Fibroblast of skin of left quadriceps (primary cell): ENCODE measurements around the gene OR11A1.

Experiments used
- DNase-seq, 2 experiments: peaks; one replicate each; pipeline ENCODE4 v3.0.0-alpha.2; 2013; ENCODE audit warnings: low read depth in 2 of 2

OR11A1 gene, protein sequence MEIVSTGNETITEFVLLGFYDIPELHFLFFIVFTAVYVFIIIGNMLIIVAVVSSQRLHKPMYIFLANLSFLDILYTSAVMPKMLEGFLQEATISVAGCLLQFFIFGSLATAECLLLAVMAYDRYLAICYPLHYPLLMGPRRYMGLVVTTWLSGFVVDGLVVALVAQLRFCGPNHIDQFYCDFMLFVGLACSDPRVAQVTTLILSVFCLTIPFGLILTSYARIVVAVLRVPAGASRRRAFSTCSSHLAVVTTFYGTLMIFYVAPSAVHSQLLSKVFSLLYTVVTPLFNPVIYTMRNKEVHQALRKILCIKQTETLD

DNA sequence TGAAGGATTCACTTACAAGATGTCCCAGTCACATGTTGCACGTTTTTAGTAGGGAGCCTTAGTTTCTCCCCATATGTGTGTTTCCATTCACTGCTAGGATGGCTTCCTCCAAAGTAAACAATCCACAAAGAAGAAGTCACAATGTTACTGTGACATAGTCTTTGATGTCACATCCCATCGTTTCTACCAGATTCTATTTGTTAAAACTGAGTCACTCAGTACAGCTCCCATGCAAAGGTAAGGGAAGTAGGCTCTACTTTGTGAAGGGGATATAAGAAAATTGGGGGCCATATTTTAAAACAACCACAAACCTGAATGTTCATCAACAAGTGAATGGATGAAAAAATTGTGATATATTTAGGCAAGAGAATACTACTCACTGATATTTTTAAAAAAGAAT is at the start of gene OR11A1, which contains the start of gene OR2H1:
OR11A1 (minus strand) TSS at position 101 of the 400 bp plus-strand sequence. CDS start 29,430 bp downstream, outside the sequence.
OR2H1 (plus strand) TSS at position 185 of the 400 bp plus-strand sequence. CDS start 4,615 bp downstream, outside the sequence.
- no peak for DNase-seq

DNA sequence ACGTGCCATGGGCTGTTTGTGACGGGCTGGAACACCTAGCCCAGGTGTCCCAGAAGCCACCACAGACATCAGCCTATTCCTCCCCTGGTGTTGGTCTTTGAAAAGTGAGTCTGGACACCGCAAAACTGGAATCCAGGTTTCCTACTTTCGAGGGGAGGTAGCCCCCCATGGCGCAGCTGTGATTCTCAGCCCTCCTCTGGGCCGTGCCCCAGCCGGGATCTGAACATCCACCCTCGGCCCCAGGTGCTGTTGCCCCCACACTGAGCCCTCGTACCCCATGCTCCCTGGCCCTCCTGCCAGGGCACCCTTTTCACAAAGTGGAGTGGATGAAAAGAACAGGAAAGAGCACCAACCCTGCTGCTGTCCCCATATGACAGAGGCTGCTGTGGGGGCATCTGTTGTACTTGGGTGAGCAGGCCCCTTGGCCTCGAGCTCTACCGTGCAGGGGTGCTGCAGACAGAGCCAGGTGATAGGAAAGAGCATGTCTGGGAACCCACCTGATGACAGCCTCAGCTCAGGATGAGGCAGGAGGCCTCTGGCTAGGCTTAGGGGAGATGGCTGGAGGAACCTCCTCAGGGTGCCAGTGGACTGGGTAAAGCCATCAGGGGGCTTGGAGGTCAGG is 49.7 kb upstream of the OR11A1 start:
- DNase-seq = no peak

DNA sequence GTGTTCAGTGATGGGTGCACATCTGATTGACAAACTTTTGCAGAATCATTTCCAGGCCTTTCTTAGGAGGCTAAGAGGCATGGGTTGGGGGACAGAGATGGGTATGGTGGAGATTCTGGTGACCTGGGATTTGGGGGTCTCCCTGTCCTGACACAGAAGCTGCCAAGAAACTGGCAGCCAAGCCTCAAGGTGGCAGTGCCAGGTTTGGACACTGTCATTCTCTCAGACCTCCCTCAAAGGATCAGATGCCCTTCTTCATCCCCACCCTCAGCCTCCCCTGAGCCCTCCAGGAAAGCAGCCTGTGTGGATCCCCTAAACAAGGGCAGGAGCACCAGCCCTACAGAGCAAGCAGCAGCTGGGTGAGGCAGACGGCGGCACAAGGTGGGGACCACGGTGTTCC is 48.9 kb upstream of the OR11A1 start:
- no peak for DNase-seq

DNA sequence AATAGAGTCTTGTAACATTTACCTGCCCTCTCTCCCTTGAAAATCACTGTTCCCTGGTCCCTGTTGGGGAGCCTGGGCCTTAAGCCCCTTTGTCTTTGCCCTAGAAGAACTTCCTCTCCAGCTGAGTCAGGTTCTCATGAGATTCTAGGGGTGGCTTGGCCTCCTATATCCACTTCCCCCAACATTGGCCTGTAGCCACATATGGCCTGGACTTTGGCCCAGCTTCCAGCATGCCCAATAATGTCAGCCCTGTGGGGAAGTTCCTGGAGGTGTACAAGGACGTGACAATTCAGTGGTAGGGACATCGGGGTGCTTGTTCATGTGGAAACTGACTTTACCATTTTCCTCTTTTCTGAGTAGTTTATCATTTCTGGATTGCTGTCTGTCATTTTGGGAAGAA is 48.1 kb upstream of the OR11A1 start:
- no peak for DNase-seq

DNA sequence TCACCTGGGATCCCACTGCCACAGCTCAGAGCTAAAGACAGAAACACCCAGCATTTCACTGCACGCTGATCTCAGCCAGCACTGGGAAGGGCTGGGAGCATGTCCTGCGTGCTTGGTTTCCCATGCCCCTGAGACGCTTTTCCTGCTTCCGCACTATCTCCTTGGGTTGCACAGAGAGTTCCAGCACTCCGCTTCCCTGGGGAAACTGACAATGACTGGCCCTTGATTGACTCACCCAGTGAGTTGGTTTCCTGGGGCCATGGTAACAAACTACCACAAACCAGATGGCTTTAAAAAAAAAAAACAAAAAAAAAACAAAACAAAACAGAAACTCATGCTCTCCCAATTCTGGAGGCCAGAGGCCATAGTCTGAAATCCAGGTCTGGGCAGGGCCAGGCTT is 45.7 kb upstream of the OR11A1 start:
- DNase-seq = no peak

DNA sequence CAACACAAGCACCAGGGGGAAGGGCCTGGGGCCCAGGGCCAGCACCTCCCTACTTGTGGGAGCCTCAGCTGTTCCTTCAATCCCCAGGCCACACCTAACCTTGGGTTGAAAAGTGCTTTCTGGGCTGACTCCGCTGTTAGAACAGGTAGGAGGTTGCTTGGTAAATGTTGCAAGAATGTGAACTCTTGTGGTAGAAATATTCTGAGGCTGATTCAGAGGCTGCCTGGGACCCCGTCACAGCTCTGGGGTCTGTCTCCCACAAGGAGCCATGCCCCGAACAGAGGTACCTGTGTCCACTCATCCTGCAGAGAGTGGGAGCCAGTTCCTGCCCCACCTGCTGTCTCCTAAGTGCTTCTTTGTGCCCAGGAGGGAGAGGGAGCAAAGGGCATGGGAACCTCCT is 45.3 kb upstream of the OR11A1 start:
- DNase-seq = no peak

DNA sequence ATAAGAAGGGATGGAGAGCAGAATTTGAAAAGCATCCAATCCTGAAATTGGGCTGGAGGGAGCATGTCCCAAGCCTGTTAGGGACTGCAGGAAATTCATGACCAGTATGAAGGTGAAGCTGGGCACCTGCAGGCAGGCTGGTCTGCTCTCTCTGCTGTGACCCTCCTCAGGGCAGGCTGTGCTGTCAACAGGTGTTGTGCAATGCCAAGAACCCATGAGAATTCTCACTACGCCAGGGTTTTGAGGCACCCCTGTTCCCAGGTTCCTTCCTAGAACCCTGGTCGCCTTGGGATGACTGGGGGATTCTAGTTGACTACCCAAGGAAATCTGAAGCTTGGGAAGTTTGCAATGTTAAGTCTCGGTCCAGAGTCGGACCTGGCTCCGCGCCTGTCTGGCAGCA is 44.2 kb upstream of the OR11A1 start:
- no peak for DNase-seq

DNA sequence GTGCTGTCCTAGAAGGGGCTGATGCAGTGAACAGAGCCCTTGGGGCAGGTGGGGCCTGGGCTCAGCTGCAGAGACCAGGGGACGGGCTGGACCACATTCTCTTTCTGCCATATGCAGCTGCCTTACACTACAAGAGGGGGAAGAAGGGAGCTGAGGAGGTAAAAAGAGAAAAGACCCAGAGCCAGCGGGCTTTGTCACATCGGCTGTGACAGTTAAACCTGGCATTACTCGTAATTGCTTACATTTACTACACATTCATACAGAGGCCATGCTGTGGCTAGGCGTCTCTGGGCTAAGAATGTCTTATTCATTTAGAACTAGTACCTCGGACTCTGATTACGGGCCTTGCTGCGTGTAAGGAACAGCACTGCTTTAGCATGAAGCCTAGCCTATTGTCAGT is 43.7 kb upstream of the OR11A1 start:
- no peak for DNase-seq

DNA sequence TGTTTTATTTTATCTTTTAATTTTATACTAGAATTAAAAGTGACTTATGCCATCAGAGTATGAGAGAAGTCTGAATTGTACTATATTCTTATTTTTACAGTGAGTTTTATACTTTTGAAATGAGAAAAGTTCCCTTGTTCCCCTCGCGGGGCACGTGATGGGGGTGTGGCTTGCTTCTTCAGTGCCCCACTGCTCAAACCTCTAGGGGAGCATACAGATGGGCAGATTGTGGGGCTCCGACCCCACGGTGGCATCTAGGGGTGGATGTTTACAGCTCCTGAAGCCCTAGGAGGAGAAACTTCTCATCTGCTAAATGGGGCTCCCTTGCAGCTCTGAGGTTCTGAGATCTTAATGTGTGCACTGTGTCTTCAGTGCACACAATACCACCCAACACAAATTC is 42.8 kb upstream of the OR11A1 start:
- no peak for DNase-seq

DNA sequence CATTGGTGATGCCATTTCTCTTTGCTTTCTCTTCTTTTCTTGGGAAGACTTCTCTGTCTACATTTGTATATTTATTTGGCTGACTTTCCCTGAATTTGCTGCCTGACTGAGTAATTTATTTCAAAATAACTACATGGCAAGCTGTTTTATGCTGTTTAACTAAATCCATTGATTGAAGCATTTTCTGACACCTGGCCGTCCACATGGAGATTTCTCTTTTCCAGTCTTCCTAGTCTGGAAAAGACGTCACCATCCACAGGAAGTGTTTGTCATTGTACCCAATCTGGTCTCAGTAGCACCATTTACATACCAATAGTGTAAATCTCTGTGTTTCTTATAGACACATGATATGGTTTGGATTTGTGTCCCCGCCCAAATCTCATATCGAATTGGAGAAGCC is 40.1 kb upstream of the OR11A1 start:
- DNase-seq = no peak

DNA sequence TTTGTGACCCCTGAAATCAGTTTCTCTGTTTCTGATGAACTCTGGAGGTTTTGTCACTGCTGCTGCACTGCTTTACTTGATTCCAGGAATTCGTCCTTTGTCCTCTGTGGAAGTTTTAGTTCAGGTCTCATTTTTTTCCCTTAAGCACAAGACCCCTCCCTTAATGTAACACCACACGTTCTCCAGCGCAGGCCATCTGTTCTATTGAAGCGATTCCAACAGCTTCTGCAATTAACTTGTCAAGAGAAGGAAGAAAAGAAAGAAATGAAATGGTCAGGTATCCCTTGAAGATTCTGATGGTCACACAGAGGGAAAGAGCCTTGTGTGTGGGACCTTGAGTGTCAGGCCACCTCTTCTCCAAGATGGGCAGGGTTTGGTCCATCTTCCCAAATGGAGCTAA is 38.7 kb upstream of the OR11A1 start:
- DNase-seq = no peak

DNA sequence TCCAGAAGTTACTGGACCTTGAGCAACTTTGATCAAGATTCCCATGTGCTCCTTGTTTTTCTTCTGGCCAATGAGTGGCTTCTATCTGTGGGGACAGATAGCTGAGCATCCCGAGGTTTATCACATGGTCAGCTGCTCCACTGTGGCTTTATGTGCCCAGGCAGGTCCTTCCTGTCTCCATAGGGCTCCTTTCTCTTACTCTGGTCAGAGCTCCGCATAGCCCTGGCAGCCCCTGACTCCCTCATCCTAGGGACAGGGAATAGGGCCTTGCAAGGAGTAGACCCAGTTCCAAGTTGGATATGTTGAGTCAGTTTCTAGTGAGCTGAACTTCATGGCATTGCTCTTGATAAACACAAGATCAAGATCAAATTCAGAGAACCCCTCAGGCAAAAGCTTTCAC is 37.3 kb upstream of the OR11A1 start:
- DNase-seq = no peak

DNA sequence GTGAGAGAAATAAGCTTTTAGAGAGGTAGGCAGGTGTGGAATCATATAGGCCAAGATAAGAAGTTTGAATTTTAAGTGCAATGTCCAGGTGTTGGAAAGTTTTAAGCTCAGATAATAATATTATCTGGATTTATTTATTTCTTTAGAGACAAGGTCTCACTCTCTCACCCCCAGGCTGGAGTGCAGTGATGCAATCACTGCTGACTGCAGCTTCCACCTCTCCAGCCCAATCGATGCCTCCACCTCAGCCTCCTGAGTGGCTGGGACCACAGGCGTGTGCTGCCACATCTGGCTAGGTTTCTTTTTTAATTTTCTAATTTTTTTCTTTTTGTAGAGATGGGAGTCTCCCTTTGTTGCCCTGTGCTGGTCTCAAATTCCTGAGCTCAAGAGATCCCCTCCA is 36.4 kb upstream of the OR11A1 start:
- no peak for DNase-seq

DNA sequence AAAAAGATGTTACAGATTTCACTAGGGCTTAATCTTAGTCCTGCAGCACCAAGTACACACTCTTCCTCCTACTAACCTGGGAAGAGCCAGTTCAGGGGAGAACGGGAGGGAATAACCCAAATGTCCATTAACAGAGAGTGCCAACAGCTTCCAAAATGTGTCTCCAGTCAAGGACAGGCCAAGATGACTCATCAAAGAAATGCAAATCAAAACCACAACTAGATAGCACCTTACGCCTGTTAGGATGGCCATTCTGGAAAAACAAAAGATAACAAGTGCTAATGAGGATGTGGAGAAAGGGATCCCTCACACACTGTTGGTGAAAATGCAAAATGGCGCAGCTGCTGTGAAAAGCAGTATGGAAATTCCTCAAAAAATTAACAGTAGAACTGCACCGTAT is 34.7 kb upstream of the OR11A1 start:
- DNase-seq = no peak

DNA sequence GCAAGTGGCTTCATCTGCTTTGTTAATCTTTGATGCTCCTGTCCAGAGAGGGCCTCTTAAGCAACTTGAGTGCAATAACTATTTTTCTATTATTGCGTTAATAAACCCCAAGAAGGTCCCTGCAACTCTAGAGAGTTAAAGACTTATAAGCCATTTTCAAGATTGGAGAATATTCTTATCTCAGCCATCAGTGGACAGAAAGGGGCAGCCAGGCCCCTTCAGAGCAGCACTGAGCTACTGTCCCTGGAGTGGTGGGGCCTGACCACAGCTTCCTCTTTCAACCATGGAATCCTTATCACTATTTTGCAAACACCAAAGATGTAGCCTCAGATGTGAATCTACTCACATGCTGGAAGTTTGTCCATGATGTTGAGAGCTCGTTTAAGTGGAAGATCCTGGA is 33.7 kb upstream of the OR11A1 start:
- DNase-seq = no peak

DNA sequence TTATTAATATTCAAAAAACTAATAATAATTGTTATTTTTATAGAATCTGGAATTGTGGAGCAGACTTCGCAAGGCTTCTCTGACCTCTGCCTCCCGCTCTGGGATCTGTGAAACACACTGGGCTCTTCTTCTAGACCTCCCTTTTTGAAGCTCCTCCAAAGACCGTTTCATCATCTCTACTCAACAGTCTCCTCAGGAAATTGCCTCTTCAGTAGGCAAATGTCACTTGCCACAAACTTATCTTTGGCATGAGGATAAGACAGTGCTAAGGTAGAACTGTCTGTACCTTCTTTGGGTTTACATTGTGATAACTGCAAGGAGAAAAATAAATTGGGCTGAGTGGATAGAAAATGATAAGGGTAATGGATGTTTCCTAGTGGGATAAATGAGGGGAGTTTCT is 33.2 kb upstream of the OR11A1 start:
- DNase-seq = no peak

DNA sequence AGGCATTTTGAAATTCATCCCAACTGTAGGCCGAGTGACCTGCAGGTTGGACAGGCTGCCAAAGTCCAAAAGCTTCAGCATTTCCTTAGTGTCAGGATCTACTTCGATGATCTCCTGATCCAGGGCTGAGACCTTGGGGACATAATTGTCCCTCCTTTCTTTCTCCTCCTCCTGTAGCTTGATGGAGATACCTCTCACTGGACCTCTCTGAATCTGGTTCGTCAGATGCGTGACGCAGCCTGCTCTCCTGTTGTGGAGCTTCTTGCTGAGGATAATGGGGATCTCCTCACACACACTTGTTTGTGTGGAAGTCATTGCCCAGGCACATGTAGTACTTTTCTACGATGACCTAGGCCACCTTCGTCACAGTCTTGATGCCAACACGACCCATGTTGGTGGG is 32.4 kb upstream of the OR11A1 start:
- DNase-seq = no peak

DNA sequence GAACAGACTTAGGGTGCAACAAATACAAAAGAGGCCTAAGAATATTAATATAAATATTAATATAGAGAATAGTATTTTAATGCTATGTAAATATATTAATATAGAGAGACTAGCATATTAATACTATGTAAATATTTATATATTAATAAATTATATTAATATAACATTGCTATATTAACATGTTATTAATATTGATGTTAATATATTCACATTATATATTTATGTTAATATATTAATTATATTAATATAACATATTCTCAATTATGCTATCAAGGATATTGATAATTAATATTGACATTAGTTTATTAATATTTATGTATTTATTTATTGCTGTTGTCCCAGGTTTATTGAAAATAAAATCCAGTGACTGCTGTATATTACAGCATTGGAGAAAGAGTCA is 32.0 kb upstream of the OR11A1 start:
- DNase-seq = no peak

DNA sequence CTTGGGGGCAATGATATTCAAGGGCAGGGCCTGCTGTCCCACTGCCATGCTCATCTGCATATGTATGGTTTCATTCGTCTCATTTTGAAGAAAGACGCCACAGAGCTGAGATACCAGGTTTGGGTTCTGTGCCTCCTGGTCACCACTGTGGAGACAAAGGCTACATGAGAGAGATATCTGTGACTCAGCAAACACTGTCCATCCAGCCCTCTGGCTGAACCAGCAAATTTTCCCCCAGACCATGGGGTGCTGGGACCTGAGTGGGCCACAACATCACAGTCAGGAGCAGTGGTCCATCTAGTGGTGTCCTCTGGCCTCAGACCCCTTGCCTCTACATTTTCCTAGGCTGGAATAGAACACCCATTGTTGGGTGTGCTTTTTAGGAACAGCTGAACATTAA is 30.8 kb upstream of the OR11A1 start, which contains the start of gene MAS1L:
MAS1L (minus strand) TSS at position 297 of the 400 bp plus-strand sequence; CDS start at position 243, 54 bp downstream.
- no peak for DNase-seq

DNA sequence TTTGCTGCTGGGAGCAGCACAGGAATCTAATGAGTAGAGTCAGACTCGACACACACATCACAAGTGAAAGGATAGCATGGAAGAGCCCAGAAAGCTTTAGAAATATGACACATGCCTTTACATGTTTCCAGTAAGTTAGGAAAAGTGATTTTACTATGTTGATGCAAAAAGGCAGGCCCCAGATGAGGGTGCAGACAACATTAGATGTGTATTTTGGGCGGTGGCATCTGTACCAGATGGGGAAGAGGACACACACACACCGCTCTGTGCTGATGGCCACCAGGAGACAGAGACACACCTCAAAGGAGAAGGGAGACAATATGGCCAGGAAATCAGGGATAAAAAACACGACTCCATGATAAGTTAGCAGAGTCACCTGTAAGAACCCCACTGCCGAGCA is 30.3 kb upstream of the OR11A1 start:
- no peak for DNase-seq

DNA sequence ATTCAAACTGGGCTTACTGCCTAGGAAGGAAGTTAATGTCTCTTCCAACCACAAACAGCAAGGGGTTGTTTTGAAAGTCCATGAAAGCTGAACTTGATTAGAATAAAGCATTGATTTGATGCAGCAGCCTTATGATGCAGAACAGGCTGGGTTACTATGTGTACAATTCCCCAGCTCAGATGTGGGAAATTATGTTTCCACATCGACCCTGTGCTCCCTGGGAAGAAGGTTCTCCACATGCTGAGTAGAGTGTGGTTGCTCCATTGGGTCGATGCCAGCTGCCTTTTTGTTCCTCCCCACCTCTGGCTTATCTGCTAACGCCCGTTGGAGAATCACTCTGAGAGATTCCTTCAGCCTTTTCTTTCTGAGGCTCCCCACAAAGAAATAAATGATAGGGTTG is 29.7 kb upstream of the OR11A1 start:
- DNase-seq = no peak

DNA sequence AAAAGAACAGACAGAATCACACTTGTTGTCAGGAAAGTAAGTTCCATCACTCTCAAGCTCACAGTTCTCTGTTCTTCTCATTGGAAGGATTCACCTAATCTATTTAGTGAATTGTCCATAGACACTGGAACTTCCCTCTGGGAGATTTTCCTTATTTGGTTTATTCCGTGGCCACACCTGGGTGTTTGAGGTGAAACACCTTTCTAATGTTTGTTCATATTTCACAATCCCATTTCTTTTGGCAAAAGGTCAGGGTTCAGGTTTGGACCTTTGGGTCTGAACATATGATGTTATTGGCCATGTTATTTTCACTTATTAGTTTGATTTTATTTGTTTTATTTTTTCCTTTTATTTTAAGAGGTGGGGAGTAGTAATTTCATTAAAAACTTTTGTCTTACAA is 26.9 kb upstream of the OR11A1 start:
- no peak for DNase-seq

DNA sequence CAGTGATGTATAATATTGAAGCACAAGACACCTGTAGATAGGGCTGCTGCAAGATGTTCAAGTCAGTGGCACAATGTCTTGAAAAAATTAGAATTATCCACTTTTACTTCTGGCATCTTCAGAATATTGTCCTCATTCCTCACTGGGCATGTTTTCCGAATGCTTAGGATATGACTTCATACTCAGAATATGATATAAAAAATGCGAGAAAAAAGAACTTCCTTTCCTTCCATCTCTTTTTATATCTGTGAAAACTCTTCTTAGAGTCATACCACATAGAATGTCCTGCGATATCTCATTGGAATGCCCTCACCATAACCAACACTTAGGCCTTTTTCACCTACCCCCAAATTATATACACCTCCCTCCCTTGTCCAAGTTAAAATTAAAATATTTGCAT is 26.3 kb upstream of the OR11A1 start:
- DNase-seq = no peak

DNA sequence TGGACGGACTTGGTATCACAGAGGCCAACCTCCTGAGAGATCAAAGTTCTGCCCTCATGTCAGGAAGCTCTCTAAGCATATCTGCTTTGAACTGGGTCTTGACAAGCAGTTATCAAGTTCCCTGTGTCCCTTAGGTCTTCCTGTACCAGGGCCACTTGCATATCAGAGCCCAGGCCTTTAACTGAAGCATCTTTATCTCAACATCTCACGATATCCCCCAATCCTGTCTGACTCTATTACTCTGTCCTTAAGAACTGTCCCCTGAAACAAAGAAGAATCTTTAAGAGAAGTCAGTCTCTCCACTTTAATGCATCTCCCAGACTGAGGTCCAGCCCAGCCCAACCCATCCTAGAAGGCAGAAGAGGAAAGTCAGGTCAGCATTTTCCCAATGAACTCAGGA is 22.7 kb upstream of the OR11A1 start:
- no peak for DNase-seq
